GM23338 (cell line): ENCODE measurements around the gene KIF6. TPM values are rescaled to one million over a fixed set of nuclear protein-coding genes. Genes with fewer than 3 reads are reported as not detected.
A peak's percentile ranks its signal among the peaks of the same experiment; 100 is the strongest.

Experiments used
- ATAC-seq: fragments of 200-7000 bp; cut with Tn5 transposase; 3 replicates; pipeline ENCODE4 v1.9.1; 2020
- DNase-seq: peaks from one replicate; pipeline ENCODE4 v3.0.0-alpha.2; 2015; ENCODE audit warnings: low spot score
- H2AFZ ChIP-seq: fragments of 200-600 bp; sonication (generic); 2 replicates; pipeline ENCODE4 v1.8.0; 2016; ENCODE audit warnings: antibody characterized with exemption, mild to moderate bottlenecking, moderate library complexity
- H3F3A ChIP-seq: fragments of 200-600 bp; sonication (generic); replicated peaks from 2 replicates; pipeline ENCODE4 v1.8.0; 2017; ENCODE audit warnings: antibody characterized with exemption, mixed run types, low read depth
- H3K27ac ChIP-seq: fragments of 200-600 bp; sonication (generic); 2 replicates; pipeline ENCODE4 v1.6.1; 2016; ENCODE audit warnings: low read depth
- H3K27me3 ChIP-seq: fragments of 200-600 bp; sonication (generic); 2 replicates; pipeline ENCODE4 v1.8.0; 2016; ENCODE audit warnings: mild to moderate bottlenecking, mixed run types, moderate library complexity; ENCODE audit not compliant: insufficient read depth
- H3K36me3 ChIP-seq: fragments of 200-600 bp; sonication (generic); 2 replicates; pipeline ENCODE4 v1.8.0; 2016; ENCODE audit warnings: mild to moderate bottlenecking; ENCODE audit not compliant: insufficient read depth
- H3K4me1 ChIP-seq: fragments of 200-600 bp; sonication (generic); 2 replicates; pipeline ENCODE4 v1.8.0; 2016; ENCODE audit warnings: mild to moderate bottlenecking, moderate library complexity; ENCODE audit not compliant: insufficient read depth
- H3K4me2 ChIP-seq: fragments of 200-600 bp; sonication (generic); 2 replicates; pipeline ENCODE4 v1.7.1; 2017; ENCODE audit warnings: mixed run types
- H3K4me3 ChIP-seq: fragments of 200-600 bp; sonication (generic); 2 replicates; pipeline ENCODE4 v1.6.1; 2016; ENCODE audit warnings: mixed run types
- H3K79me2 ChIP-seq: fragments of 200-600 bp; sonication (generic); replicated peaks from 2 replicates; pipeline ENCODE4 v1.8.0; 2017; ENCODE audit warnings: mild to moderate bottlenecking; ENCODE audit not compliant: insufficient read depth
- H3K9me2 ChIP-seq: fragments of 200-600 bp; sonication (generic); 2 replicates; pipeline ENCODE4 v1.8.0; 2017; ENCODE audit not compliant: insufficient read depth
- H4K20me1 ChIP-seq: fragments of 200-600 bp; sonication (generic); replicated peaks from 2 replicates; pipeline ENCODE4 v1.8.0; 2017; ENCODE audit warnings: mild to moderate bottlenecking; ENCODE audit not compliant: insufficient read depth
- H3K27ac Mint-ChIP-seq: 2 replicates; pipeline ENCODE4 v1.8.0; 2020; ENCODE audit warnings: inconsistent platforms, mild to moderate bottlenecking, moderate library complexity, mixed read lengths
- H3K27me3 Mint-ChIP-seq: 3 replicates; pipeline ENCODE4 v1.8.0; 2022; ENCODE audit warnings: low read depth, mild to moderate bottlenecking, moderate library complexity, mixed read lengths, inconsistent platforms; ENCODE audit not compliant: insufficient read depth, poor library complexity
- H3K36me3 Mint-ChIP-seq: 3 replicates; pipeline ENCODE4 v1.8.0; 2021; ENCODE audit warnings: low read depth, mild to moderate bottlenecking, inconsistent platforms, moderate library complexity, mixed read lengths
- H3K4me1 Mint-ChIP-seq: 3 replicates; pipeline ENCODE4 v1.8.0; 2020; ENCODE audit warnings: mild to moderate bottlenecking, inconsistent platforms, mixed read lengths
- H3K4me3 Mint-ChIP-seq: 3 replicates; pipeline ENCODE4 v1.8.0; 2021; ENCODE audit warnings: moderate library complexity, mild to moderate bottlenecking, inconsistent platforms, mixed read lengths
- H3K9me3 Mint-ChIP-seq: 3 replicates; pipeline ENCODE4 v1.8.0; 2020; ENCODE audit warnings: moderate library complexity, mild to moderate bottlenecking, inconsistent platforms, mixed read lengths
- CREB1 ChIP-seq: fragments of 250-450 bp; sonication (Bioruptor Pico); IDR thresholded peaks from 2 replicates; pipeline ENCODE4 v1.5.0; 2020; ENCODE audit warnings: low read depth, mild to moderate bottlenecking, moderate library complexity
- EZH2 ChIP-seq: fragments of 200-600 bp; sonication (generic); IDR thresholded peaks from one replicate; pipeline ENCODE4 v1.8.0; 2017; ENCODE audit warnings: antibody characterized with exemption, mild to moderate bottlenecking, low read depth; ENCODE audit not compliant: unreplicated experiment
- EZH2phosphoT487 ChIP-seq: fragments of 200-600 bp; sonication (generic); IDR thresholded peaks from one replicate; pipeline ENCODE4 v1.8.1; 2018; ENCODE audit warnings: antibody characterized with exemption; ENCODE audit not compliant: unreplicated experiment
- JUNB ChIP-seq: IDR thresholded peaks from one replicate; pipeline ENCODE4 v1.6.1; 2016; ENCODE audit warnings: antibody characterized with exemption; ENCODE audit not compliant: unreplicated experiment
- NANOG ChIP-seq: IDR thresholded peaks from 2 replicates; pipeline ENCODE4 v1.6.1; 2016; ENCODE audit warnings: antibody characterized with exemption, borderline replicate concordance
- POLR2AphosphoS5 ChIP-seq: IDR thresholded peaks from 2 replicates; pipeline ENCODE4 v1.6.1; 2016; ENCODE audit warnings: antibody characterized with exemption, low read depth
- STAT1 ChIP-seq: IDR thresholded peaks from one replicate; pipeline ENCODE4 v1.6.1; 2016; ENCODE audit warnings: antibody characterized with exemption; ENCODE audit not compliant: unreplicated experiment
- ZNF114 ChIP-seq: fragments of 250-450 bp; sonication (Bioruptor Pico); IDR thresholded peaks from 2 replicates; pipeline ENCODE4 v1.5.0; 2020; ENCODE audit warnings: mild to moderate bottlenecking, moderate library complexity
- ZNF331 ChIP-seq: fragments of 250-450 bp; sonication (Bioruptor Pico); IDR thresholded peaks from 2 replicates; pipeline ENCODE4 v1.5.0; 2020; ENCODE audit warnings: low read depth, mild to moderate bottlenecking, moderate library complexity
- polyA plus RNA-seq: library from polyadenylated mRNA; unstranded; fragments of >200 nt; fragmentation: Nextera tagmentation; extraction: Ambion mirVana; gene quantifications from 2 replicates; pipeline ENCODE4 v1.2.1, GENCODE V29; 2016
- total RNA-seq: library from RNA; depleted of rRNA; stranded (reverse); fragments of >200 nt; shearing (Covaris generic); gene quantifications from 2 replicates; pipeline ENCODE4 v1.2.3, GENCODE V29; 2014
- TF ChIP-seq, protein P1 (sequence below): IDR thresholded peaks from one replicate; pipeline ENCODE4 v1.6.1; 2018; ENCODE audit warnings: antibody characterized with exemption; ENCODE audit not compliant: unreplicated experiment
- TF ChIP-seq, protein P2 (sequence below): IDR thresholded peaks from 2 replicates; pipeline ENCODE4 v1.6.1; 2016; ENCODE audit warnings: antibody characterized with exemption
- TF ChIP-seq, protein P3 (sequence below): fragments of 250-450 bp; sonication (Bioruptor Pico); IDR thresholded peaks from 2 replicates; pipeline ENCODE4 v1.5.0; 2020; ENCODE audit warnings: mild to moderate bottlenecking, moderate library complexity
- TF ChIP-seq, protein P4 (sequence below), 2 experiments: fragments of 200-600 bp in 1 of 2; sonication (generic) in 1 of 2; conservative IDR thresholded peaks; 2 replicates each; pipeline versions ENCODE4 v1.5.1 to v1.6.1; 2016 to 2017; ENCODE audit warnings: antibody characterized with exemption in 2 of 2, low read depth in 2 of 2, mild to moderate bottlenecking in 2 of 2, moderate library complexity in 1 of 2

KIF6 gene
- total and polyA plus RNA-seq, 2 experiments from 2014 or later = 0.87 to 1.7 TPM

DNA sequence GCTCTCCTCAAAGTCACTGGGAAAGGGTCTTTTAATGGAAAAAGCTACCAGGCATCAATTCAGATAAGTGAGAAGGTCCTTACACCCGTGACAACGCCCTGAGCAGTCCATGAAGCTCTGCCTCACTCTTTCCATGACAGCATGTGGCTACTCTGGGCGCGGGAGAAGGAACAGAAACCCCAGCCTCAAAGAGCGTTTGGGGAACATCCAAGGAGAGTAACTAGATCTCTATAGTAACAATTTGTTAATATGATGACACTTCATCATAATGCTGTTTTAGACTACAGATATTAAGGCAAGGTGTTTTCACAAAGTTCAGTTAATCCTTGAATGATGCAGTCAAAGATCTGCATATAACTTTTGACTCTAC lies 55.2 kb downstream of the KIF6 start:
- H2AFZ ChIP-seq = no peak overlapping the region
- no peak overlapping the region for H3K4me3 ChIP-seq
- H3K27ac ChIP-seq = no peak overlapping the region
- no peak overlapping the region for H3K4me3 Mint-ChIP-seq
- DNase-seq (no peak), ATAC-seq (no peak)
- H3K4me1 Mint-ChIP-seq = peaks cover 31% of the 10 kb centered on the region
- H3K4me2 ChIP-seq = peak overlapping the region; percentile 47; the same call in 1 of the 2 replicates
- no peaks in the 10 kb centered on the region for H3F3A ChIP-seq
- H4K20me1 ChIP-seq = no peaks in the 10 kb centered on the region
- H3K9me2 ChIP-seq = no peaks in the 10 kb centered on the region
- peaks cover 3% of the 10 kb centered on the region for H3K27me3 Mint-ChIP-seq
- no peaks in the 10 kb centered on the region for H3K27me3 ChIP-seq
- H3K36me3 Mint-ChIP-seq = no peaks in the 10 kb centered on the region; the same call in 2 of the 3 replicates
- no peaks in the 10 kb centered on the region for H3K36me3 ChIP-seq
- TF ChIP-seq, protein P1, sequence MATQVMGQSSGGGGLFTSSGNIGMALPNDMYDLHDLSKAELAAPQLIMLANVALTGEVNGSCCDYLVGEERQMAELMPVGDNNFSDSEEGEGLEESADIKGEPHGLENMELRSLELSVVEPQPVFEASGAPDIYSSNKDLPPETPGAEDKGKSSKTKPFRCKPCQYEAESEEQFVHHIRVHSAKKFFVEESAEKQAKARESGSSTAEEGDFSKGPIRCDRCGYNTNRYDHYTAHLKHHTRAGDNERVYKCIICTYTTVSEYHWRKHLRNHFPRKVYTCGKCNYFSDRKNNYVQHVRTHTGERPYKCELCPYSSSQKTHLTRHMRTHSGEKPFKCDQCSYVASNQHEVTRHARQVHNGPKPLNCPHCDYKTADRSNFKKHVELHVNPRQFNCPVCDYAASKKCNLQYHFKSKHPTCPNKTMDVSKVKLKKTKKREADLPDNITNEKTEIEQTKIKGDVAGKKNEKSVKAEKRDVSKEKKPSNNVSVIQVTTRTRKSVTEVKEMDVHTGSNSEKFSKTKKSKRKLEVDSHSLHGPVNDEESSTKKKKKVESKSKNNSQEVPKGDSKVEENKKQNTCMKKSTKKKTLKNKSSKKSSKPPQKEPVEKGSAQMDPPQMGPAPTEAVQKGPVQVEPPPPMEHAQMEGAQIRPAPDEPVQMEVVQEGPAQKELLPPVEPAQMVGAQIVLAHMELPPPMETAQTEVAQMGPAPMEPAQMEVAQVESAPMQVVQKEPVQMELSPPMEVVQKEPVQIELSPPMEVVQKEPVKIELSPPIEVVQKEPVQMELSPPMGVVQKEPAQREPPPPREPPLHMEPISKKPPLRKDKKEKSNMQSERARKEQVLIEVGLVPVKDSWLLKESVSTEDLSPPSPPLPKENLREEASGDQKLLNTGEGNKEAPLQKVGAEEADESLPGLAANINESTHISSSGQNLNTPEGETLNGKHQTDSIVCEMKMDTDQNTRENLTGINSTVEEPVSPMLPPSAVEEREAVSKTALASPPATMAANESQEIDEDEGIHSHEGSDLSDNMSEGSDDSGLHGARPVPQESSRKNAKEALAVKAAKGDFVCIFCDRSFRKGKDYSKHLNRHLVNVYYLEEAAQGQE = no peak
- TF ChIP-seq NANOG (no peak), EZH2 (no peak), ZNF331 (no peak), POLR2AphosphoS5 (no peak), ZNF114 (no peak), STAT1 (no peak), JUNB (no peak), EZH2phosphoT487 (no peak), CREB1 (CRISPR knock-in tag) (no peak)
- TF ChIP-seq, protein P2, sequence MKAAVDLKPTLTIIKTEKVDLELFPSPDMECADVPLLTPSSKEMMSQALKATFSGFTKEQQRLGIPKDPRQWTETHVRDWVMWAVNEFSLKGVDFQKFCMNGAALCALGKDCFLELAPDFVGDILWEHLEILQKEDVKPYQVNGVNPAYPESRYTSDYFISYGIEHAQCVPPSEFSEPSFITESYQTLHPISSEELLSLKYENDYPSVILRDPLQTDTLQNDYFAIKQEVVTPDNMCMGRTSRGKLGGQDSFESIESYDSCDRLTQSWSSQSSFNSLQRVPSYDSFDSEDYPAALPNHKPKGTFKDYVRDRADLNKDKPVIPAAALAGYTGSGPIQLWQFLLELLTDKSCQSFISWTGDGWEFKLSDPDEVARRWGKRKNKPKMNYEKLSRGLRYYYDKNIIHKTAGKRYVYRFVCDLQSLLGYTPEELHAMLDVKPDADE = no peak
- TF ChIP-seq, protein P3, sequence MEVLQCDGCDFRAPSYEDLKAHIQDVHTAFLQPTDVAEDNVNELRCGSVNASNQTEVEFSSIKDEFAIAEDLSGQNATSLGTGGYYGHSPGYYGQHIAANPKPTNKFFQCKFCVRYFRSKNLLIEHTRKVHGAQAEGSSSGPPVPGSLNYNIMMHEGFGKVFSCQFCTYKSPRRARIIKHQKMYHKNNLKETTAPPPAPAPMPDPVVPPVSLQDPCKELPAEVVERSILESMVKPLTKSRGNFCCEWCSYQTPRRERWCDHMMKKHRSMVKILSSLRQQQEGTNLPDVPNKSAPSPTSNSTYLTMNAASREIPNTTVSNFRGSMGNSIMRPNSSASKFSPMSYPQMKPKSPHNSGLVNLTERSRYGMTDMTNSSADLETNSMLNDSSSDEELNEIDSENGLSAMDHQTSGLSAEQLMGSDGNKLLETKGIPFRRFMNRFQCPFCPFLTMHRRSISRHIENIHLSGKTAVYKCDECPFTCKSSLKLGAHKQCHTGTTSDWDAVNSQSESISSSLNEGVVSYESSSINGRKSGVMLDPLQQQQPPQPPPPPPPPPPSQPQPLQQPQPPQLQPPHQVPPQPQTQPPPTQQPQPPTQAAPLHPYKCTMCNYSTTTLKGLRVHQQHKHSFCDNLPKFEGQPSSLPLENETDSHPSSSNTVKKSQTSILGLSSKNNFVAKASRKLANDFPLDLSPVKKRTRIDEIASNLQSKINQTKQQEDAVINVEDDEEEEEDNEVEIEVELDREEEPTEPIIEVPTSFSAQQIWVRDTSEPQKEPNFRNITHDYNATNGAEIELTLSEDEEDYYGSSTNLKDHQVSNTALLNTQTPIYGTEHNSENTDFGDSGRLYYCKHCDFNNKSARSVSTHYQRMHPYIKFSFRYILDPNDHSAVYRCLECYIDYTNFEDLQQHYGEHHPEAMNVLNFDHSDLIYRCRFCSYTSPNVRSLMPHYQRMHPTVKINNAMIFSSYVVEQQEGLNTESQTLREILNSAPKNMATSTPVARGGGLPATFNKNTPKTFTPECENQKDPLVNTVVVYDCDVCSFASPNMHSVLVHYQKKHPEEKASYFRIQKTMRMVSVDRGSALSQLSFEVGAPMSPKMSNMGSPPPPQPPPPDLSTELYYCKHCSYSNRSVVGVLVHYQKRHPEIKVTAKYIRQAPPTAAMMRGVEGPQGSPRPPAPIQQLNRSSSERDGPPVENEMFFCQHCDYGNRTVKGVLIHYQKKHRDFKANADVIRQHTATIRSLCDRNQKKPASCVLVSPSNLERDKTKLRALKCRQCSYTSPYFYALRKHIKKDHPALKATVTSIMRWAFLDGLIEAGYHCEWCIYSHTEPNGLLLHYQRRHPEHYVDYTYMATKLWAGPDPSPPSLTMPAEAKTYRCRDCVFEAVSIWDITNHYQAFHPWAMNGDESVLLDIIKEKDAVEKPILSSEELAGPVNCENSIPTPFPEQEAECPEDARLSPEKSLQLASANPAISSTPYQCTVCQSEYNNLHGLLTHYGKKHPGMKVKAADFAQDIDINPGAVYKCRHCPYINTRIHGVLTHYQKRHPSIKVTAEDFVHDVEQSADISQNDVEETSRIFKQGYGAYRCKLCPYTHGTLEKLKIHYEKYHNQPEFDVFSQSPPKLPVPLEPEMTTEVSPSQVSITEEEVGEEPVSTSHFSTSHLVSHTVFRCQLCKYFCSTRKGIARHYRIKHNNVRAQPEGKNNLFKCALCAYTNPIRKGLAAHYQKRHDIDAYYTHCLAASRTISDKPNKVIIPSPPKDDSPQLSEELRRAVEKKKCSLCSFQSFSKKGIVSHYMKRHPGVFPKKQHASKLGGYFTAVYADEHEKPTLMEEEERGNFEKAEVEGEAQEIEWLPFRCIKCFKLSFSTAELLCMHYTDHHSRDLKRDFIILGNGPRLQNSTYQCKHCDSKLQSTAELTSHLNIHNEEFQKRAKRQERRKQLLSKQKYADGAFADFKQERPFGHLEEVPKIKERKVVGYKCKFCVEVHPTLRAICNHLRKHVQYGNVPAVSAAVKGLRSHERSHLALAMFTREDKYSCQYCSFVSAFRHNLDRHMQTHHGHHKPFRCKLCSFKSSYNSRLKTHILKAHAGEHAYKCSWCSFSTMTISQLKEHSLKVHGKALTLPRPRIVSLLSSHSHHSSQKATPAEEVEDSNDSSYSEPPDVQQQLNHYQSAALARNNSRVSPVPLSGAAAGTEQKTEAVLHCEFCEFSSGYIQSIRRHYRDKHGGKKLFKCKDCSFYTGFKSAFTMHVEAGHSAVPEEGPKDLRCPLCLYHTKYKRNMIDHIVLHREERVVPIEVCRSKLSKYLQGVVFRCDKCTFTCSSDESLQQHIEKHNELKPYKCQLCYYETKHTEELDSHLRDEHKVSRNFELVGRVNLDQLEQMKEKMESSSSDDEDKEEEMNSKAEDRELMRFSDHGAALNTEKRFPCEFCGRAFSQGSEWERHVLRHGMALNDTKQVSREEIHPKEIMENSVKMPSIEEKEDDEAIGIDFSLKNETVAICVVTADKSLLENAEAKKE = no peak
- TF ChIP-seq, protein P4, sequence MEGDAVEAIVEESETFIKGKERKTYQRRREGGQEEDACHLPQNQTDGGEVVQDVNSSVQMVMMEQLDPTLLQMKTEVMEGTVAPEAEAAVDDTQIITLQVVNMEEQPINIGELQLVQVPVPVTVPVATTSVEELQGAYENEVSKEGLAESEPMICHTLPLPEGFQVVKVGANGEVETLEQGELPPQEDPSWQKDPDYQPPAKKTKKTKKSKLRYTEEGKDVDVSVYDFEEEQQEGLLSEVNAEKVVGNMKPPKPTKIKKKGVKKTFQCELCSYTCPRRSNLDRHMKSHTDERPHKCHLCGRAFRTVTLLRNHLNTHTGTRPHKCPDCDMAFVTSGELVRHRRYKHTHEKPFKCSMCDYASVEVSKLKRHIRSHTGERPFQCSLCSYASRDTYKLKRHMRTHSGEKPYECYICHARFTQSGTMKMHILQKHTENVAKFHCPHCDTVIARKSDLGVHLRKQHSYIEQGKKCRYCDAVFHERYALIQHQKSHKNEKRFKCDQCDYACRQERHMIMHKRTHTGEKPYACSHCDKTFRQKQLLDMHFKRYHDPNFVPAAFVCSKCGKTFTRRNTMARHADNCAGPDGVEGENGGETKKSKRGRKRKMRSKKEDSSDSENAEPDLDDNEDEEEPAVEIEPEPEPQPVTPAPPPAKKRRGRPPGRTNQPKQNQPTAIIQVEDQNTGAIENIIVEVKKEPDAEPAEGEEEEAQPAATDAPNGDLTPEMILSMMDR (conservative IDR thresholded peaks at IDR 0.05; ENCODE audit: low read depth in 2 of 2) = no peak
- H3K79me2 ChIP-seq = no peaks in the 10 kb centered on the region
- H3K27ac Mint-ChIP-seq = peak overlapping the region; percentile 43
- peaks cover 6% of the 10 kb centered on the region for H3K9me3 Mint-ChIP-seq
- H3K4me1 ChIP-seq = peaks cover 22% of the 10 kb centered on the region
